ENCODE data around the gene ELL.

The ELL gene

DNA sequence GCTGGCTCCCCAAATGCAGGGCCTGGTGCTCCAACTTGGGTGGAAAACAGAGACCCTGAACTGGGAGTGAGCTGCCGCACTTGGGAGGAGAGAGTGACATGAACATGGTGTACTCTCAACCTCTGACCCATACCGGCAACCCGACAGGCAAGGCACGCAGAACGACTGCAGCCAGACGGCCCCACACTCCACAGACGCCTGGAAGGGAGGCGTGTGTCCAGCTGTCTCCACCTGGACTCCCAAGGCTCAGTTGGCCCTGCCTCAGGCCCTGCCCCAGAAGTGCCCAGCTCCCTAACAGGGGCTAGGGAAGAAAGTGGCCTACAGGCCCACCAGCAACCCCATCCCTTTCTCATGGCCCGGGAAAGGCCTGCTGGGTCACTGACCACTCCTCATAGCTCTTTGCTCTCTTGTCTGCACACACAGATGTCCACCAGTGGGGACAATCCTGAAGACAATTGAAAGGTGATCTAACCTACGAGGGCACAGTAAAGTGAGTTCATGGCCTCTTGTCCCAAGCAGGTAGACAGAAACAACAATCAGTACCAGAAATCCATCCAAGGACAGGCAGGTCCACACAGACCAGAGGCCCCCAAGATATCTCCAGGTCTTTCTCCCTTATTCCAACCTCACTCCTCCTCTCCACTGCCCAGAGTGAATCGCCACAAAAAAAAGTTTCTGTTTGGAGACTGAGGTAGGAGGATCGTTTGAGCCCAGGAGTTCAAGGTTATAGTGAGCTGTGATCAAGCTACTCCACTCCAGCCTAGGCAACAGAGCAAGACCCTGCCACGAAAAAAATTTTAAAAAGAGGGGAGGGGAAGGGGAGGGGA is 28.2 kb downstream of the ELL start:
- H3K9ac ChIP-seq (ENCODE audit: low read depth, low read length, poor library complexity), result peak overlapping the region; percentile 47

DNA sequence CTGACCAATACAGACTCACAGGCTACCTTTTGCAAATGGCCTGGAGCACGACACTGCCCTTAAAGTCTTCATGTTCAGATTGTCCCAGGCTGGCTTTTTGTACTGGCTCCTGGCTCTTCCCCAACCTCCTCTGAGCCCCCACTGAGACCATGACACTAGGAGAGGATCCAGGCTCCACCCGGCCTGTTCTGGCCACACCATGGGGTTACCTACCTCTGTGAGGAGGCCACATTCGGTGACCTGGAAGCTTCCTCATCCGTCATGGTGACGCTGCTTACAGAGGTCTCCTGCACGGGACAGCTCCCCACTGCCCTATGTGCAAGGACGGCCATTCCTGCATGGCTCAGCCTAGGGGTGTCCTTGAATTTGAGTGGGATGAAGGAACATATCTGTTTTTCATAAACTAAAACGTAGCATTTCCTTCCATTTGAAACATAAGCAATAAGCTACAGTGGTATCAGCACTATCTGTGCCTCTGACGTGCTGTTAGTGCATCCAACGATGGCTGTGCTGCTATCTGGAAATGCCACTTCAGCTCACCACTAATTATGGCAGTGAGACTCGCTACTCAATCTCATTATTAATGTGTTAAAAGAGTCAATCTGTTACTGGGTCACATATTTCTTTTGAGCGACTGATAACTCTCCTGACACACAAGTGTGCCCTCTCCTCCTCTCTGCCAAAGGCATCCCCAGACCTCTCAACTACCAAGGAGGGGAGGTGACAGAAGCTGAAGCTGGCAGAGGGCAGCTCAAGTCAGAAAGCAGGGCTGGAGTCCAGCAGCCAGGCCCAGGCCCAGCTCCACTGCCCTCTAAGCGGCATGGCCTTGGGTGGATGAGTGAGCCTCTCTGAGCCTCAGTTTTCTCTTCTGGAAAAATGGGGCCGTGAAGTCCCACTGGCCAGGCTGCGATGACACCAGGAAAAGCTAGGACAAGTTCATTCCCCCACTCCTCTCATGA is 29.6 kb downstream of the ELL start:
- H2AFZ ChIP-seq (ENCODE audit: low read length), result no peak overlapping the region
- no peak overlapping the region for H3K4ac ChIP-seq (ENCODE audit: low read length)
- H2BK5ac ChIP-seq (ENCODE audit: low read length), result no peak overlapping the region
- H3K9me3 ChIP-seq (replicated peaks in 1 of 2; ENCODE audit: control insufficient read depth in 2 of 2, insufficient read depth in 1 of 2, low read depth in 1 of 2, low read length in 2 of 2), result no peaks in the 10 kb centered on the region
- no peak for DNase-seq (ENCODE audit: low spot score)
- peak overlapping the region; percentile 5 for H4K91ac ChIP-seq (ENCODE audit: low read depth, low read length, poor library complexity)
- no peak overlapping the region for H3K9ac ChIP-seq (ENCODE audit: low read depth, low read length, poor library complexity)
- H3K18ac ChIP-seq (ENCODE audit: low read length), result no peak overlapping the region
- no peak overlapping the region for H2BK120ac ChIP-seq (ENCODE audit: low read depth, low read length)
- peaks cover 10 to 12% of the 10 kb centered on the region in 2 donors for H3K4me1 ChIP-seq (ENCODE audit: control insufficient read depth in 2 of 2, insufficient read depth in 1 of 2, low read depth in 1 of 2, low read length in 2 of 2)
- no peaks in the 10 kb centered on the region for H3K27me3 ChIP-seq (ENCODE audit: control insufficient read depth in 3 of 3, insufficient read depth in 3 of 3, low read depth in 1 of 3, low read length in 3 of 3)
- no peaks in the 10 kb centered on the region for H3K36me3 ChIP-seq (replicated peaks in 1 of 2; ENCODE audit: control insufficient read depth in 2 of 2, insufficient read depth in 2 of 2, low read length in 2 of 2)
- no peak overlapping the region for H2BK15ac ChIP-seq (ENCODE audit: low read length)
- H3K23ac ChIP-seq (ENCODE audit: low read depth, low read length, poor library complexity), result no peak overlapping the region
- H3K79me1 ChIP-seq (ENCODE audit: low read depth, low read length), result peaks cover 6% of the 10 kb centered on the region
- no CpG with 5 or more reads among the region's 15 CpGs for WGBS, 2 donors (ENCODE audit: extremely low coverage in 2 of 2, insufficient read length in 2 of 2, insufficient replicate concordance in 1 of 2)
- H3K27ac ChIP-seq (replicated peaks; ENCODE audit: low read length), result no peak overlapping the region
- no peak overlapping the region for H4K8ac ChIP-seq (ENCODE audit: low read depth, low read length)
- no peak overlapping the region for H2BK12ac ChIP-seq (ENCODE audit: low read length)
- no peak overlapping the region for H3K4me3 ChIP-seq (ENCODE audit: low read length in 2 of 2)
- H2AK5ac ChIP-seq (ENCODE audit: low read depth, low read length), result no peak overlapping the region
- H3K14ac ChIP-seq (ENCODE audit: low read length), result no peak overlapping the region
- H3K4me2 ChIP-seq (ENCODE audit: insufficient read depth, low read length, poor library complexity, severe bottlenecking), result no peak overlapping the region

More for the DNA sequence above, 28.2 kb downstream of the ELL start:
- H2AK5ac ChIP-seq (ENCODE audit: low read depth, low read length), result no peak overlapping the region
- no peak overlapping the region for H3K23ac ChIP-seq (ENCODE audit: low read depth, low read length, poor library complexity)
- H2BK12ac ChIP-seq (ENCODE audit: low read length), result no peak overlapping the region
- H3K4me2 ChIP-seq (ENCODE audit: insufficient read depth, low read length, poor library complexity, severe bottlenecking), result no peak overlapping the region
- no peak overlapping the region for H4K91ac ChIP-seq (ENCODE audit: low read depth, low read length, poor library complexity)
- H2BK15ac ChIP-seq (ENCODE audit: low read length), result no peak overlapping the region
- peaks cover 3% of the 10 kb centered on the region for H3K79me1 ChIP-seq (ENCODE audit: low read depth, low read length)
- H3K27me3 ChIP-seq (ENCODE audit: control insufficient read depth in 3 of 3, insufficient read depth in 3 of 3, low read depth in 1 of 3, low read length in 3 of 3), result no peaks in the 10 kb centered on the region
- H3K4me3 ChIP-seq (ENCODE audit: low read length in 2 of 2), result peak overlapping the region in 1 of 2 donors; percentile 5
- WGBS, 2 donors (ENCODE audit: extremely low coverage in 2 of 2, insufficient read length in 2 of 2, insufficient replicate concordance in 1 of 2), result no CpG with 5 or more reads among the region's 13 CpGs
- H3K9me3 ChIP-seq (replicated peaks in 1 of 2; ENCODE audit: control insufficient read depth in 2 of 2, insufficient read depth in 1 of 2, low read depth in 1 of 2, low read length in 2 of 2), result no peaks in the 10 kb centered on the region
- no peak overlapping the region for H3K4ac ChIP-seq (ENCODE audit: low read length)
- H4K8ac ChIP-seq (ENCODE audit: low read depth, low read length), result no peak overlapping the region
- no peak overlapping the region for H3K18ac ChIP-seq (ENCODE audit: low read length)
- H2AFZ ChIP-seq (ENCODE audit: low read length), result no peak overlapping the region
- H3K27ac ChIP-seq (replicated peaks; ENCODE audit: low read length), result no peak overlapping the region
- no peak for DNase-seq (ENCODE audit: low spot score)
- peaks cover 10 to 12% of the 10 kb centered on the region in 2 donors for H3K4me1 ChIP-seq (ENCODE audit: control insufficient read depth in 2 of 2, insufficient read depth in 1 of 2, low read depth in 1 of 2, low read length in 2 of 2)
- H2BK120ac ChIP-seq (ENCODE audit: low read depth, low read length), result no peak overlapping the region
- H2BK5ac ChIP-seq (ENCODE audit: low read length), result no peak overlapping the region
- no peak overlapping the region for H3K14ac ChIP-seq (ENCODE audit: low read length)
- H3K36me3 ChIP-seq (replicated peaks in 1 of 2; ENCODE audit: control insufficient read depth in 2 of 2, insufficient read depth in 2 of 2, low read length in 2 of 2), result no peaks in the 10 kb centered on the region

DNA sequence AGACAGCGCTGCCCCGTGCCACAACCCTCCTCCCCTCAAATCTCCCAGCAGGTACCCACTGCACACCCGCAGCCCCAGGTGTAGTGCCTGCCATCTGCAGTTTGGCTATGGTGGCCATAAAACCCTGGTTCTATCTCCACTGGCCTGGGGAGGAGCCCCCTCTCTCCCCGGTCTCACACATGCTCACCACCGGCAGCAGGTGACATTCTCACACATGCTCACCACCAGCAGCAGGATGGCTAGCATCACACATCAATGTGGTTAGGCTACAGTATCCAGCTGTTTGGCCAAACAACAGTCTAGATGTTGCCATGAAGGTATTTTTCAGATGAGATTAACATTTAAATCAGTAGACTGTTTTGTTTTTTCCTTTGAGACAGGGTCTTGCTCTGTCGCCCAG is 31.1 kb downstream of the ELL start:
- Histone ChIP-seq H3K79me1 (ENCODE audit: low read depth, low read length) (peaks cover 8% of the 10 kb centered on the region), H3K9ac (ENCODE audit: low read depth, low read length, poor library complexity) (no peak overlapping the region), H3K4me1 (ENCODE audit: control insufficient read depth in 2 of 2, insufficient read depth in 1 of 2, low read depth in 1 of 2, low read length in 2 of 2) (peaks cover 9 to 16% of the 10 kb centered on the region in 2 donors), H3K4me2 (ENCODE audit: insufficient read depth, low read length, poor library complexity, severe bottlenecking) (no peak overlapping the region), H2BK120ac (ENCODE audit: low read depth, low read length) (no peak overlapping the region), H2AK5ac (ENCODE audit: low read depth, low read length) (no peak overlapping the region), H4K91ac (ENCODE audit: low read depth, low read length, poor library complexity) (no peak overlapping the region), H2BK5ac (ENCODE audit: low read length) (no peak overlapping the region), H2BK15ac (ENCODE audit: low read length) (no peak overlapping the region), H3K27ac (replicated peaks; ENCODE audit: low read length) (no peak overlapping the region), H2AFZ (ENCODE audit: low read length) (no peak overlapping the region), H3K18ac (ENCODE audit: low read length) (peak overlapping the region; percentile 33), H2BK12ac (ENCODE audit: low read length) (no peak overlapping the region), H3K9me3 (replicated peaks in 1 of 2; ENCODE audit: control insufficient read depth in 2 of 2, insufficient read depth in 1 of 2, low read depth in 1 of 2, low read length in 2 of 2) (no peaks in the 10 kb centered on the region), H3K4ac (ENCODE audit: low read length) (no peak overlapping the region), H3K23ac (ENCODE audit: low read depth, low read length, poor library complexity) (peak overlapping the region; percentile 46), H4K8ac (ENCODE audit: low read depth, low read length) (no peak overlapping the region), H3K27me3 (ENCODE audit: control insufficient read depth in 3 of 3, insufficient read depth in 3 of 3, low read depth in 1 of 3, low read length in 3 of 3) (peaks cover 0 to 4% (median 0%) of the 10 kb centered on the region in 3 experiments), H3K14ac (ENCODE audit: low read length) (no peak overlapping the region), H3K36me3 (replicated peaks in 1 of 2; ENCODE audit: control insufficient read depth in 2 of 2, insufficient read depth in 2 of 2, low read length in 2 of 2) (peaks cover 0 to 2% of the 10 kb centered on the region in 2 donors), H3K4me3 (ENCODE audit: low read length in 2 of 2) (no peak overlapping the region)
- DNase-seq (ENCODE audit: low spot score), result no peak
- WGBS, 2 donors (ENCODE audit: extremely low coverage in 2 of 2, insufficient read length in 2 of 2, insufficient replicate concordance in 1 of 2), result no CpG with 5 or more reads among the region's 6 CpGs
